HL-60 (cell line): ENCODE measurements around the gene MT1B.

ENCODE experiments used
- CTCF ChIP-seq: IDR thresholded peaks from one replicate; pipeline ENCODE4 v1.5.1; 2011; ENCODE audit warnings: low read length, control low read depth, inconsistent platforms; ENCODE audit not compliant: insufficient read depth
- GABPA ChIP-seq: IDR thresholded peaks from 2 replicates; pipeline ENCODE4 v1.6.1; 2012; ENCODE audit warnings: low read depth
- POLR2AphosphoS5 ChIP-seq: IDR thresholded peaks from 2 replicates; pipeline ENCODE4 v1.6.1; 2012; ENCODE audit warnings: low read depth
- REST ChIP-seq: IDR thresholded peaks from 2 replicates; pipeline ENCODE4 v1.6.1; 2012; ENCODE audit warnings: low read depth; ENCODE audit not compliant: insufficient replicate concordance
- SPI1 ChIP-seq: IDR thresholded peaks from 2 replicates; pipeline ENCODE4 v1.6.1; 2012; ENCODE audit warnings: low read depth, mild to moderate bottlenecking, borderline replicate concordance

DNA sequence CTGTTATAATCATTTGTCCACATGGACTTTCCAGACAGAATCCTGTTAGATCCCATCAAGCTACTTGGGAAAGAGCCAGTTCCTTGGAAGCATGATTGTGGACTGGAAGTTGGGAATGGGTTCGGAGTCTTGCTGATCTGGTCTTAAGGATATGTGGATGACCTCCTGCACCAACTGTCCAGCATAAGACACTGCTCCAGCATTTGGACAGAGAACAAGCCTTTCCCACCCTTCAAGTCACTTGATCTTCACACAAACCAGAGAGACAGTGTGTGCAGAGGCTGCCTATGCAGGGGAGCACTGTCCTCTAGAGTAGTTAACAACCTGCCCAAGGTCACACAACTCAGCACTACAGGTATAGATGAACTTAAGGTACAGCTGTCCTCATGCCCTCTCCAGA is 5.8 kb upstream of the MT1B start:
- no peak for TF ChIP-seq CTCF
- TF ChIP-seq SPI1 = no peak
- TF ChIP-seq REST = peak; percentile 74
- no peak for TF ChIP-seq POLR2AphosphoS5
- TF ChIP-seq GABPA = no peak
